GM21528 (cell line): Measurements from ENCODE around the gene PTH.
A peak's percentile ranks its signal among the peaks of the same experiment; 100 is the strongest.

Experiments
- ATAC-seq: cut with Tn5 transposase; IDR thresholded peaks from one replicate; pipeline ENCODE4 v1.9.1; 2021; ENCODE audit warnings: mild to moderate bottlenecking, moderate library complexity; ENCODE audit not compliant: unreplicated experiment, low FRiP score

PTH gene

DNA sequence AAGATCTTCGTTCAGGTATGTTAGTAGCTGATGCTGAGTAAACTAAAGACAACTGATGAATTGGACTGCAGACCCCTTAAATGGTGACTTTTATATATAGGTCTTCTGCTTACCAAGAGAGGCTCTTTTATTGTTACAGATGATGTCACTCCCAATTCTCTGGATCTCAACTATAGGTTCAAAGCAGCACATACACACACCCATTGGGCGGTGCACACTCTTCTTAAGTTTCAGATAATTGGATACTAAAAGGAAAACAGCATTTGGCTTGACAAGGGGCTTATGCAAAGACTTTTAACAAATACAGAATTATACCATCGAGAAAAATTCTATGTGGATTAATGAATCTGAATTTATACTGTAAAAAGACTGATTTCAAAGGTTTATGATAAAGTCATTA is at the start of gene PTH:
PTH (minus strand) TSS at position 69 of the 400 bp plus-strand sequence. CDS start 3,142 bp downstream, outside the sequence.
- no peak for ATAC-seq

DNA sequence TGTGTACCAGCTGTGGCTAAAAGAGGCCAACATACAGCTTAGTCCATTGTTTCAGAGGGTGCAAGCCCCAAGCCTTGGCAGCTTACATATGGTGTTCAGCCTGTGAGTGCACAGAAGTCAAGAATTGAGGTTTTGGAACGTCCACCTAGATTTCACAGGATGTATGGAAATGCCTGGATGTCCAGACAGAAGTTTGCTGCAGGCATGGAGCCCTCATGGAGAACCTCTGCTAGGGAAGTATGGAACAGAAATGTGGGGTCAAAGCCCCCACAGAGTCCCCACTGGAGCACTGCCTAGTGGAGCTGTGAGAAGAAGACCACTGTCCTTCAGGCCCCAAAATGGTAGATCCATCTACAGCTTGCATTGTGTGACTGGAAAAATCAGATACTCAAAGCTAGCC is 42.2 kb upstream of the PTH start:
- no peak for ATAC-seq

DNA sequence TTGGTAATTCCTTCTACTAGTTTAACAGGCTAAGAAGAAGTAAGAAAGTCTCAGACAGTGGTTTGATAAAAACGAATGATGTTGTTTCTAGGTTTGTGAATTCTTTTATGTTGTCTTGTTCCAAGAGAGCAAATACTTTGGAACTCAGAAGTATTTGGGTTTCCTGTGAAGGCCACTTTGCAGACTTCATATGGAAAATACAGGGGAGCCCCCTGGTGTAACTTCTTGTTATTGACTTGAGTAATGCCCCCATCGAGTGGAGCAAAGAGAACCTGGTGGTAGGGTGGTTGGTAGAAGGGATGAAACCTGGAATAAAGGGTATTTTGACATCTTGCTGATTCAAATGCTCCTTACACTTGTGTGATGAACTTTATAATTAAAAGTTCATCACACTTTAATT is 40.0 kb upstream of the PTH start:
- no peak for ATAC-seq

DNA sequence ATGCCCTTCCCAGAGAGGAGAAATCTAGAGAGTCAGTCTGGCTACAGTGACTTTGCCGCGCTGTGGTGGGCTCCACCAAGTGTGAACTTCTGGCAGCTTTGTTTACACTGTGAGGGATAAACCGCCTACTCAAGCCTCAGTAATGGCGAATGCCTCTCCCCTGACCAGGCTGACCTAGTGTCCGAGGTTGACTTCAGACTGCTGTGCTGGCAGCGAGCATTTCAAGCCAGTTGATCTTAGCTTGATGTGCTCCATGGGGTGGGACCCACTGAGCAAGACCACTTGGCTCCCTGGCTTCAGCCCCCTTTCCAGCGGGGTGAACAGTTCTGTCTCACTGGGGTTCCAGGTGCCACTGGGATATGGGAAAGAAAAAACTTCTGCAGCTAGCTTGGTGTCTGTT is 38.6 kb upstream of the PTH start:
- ATAC-seq: no peak

DNA sequence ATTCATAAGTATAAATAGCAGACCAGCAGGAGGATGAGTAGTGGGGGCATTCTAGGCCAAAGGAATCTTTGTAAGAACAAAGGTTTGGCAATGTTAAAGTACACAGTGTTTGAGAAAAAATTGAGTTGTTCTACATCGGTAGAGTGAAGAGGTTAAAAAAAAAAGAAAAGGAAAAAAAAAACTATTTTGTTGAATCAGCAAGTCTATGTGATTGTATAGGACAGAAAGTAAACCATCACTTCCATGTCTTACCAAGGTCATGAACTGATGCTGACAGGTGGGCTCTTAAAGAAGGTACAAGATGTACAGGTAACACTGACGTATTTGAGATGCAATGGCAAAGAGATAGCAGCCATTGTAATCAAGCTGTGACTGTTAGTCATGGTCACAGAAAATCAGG is 29.5 kb upstream of the PTH start:
- no peak for ATAC-seq

DNA sequence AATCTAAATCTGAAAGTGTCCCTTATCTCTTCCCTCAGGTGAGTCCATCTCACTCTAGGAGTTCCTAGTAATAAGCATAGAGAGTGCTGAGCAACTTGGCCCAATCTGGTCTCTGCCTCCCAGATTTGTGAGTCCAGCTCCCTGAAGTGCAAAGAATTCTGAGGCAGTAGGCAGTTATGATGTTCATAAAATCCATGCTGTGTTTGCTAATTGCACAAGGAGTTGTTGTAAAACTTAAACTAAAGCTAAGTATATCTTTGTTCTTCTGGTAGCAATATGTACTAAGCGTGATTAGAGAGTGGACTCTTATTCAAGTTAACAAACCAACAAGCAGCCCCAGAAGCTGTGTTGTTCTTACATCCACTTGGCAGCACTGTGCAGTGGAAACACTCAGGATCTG is 7.6 kb upstream of the PTH start:
- ATAC-seq: no peak

DNA sequence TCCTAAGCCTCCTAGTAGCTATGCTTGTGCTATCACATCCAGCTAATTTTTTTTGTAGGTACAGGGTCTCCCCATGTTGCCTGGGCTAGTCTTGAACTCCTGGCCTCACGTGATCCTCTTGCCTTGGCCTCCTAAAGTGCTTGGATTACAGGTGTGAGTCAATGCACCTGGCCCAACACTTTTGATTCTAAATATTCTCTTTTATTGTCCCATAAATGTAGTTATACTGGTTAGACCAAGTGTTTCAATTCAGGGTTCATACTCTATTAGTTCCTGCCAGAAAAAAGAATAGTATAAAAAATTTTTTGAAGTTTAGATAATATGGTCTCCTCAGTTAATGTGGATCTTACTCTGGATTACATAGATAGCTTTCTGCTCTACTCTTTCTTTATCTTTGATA is 6.7 kb upstream of the PTH start:
- no peak for ATAC-seq

DNA sequence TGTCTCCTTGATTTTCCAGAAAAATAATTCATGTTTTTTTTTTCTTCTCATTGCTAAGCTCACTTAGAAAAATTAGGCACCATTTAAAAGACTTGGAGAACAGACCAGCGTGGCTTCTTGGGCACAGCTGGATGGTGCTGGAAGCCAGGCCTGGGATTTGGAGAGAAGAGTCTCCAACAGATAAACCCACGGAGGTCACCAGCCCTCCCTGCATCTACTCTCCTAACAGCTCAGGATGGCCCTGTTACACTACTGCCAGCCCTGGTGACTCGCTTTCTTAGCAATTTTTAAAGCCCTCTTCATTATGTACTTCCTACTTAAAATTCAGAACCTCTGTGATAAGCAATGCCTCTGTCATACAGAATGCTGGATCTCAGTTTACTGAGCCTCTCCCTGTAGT is 1.7 kb downstream of the PTH start:
- no peak for ATAC-seq

DNA sequence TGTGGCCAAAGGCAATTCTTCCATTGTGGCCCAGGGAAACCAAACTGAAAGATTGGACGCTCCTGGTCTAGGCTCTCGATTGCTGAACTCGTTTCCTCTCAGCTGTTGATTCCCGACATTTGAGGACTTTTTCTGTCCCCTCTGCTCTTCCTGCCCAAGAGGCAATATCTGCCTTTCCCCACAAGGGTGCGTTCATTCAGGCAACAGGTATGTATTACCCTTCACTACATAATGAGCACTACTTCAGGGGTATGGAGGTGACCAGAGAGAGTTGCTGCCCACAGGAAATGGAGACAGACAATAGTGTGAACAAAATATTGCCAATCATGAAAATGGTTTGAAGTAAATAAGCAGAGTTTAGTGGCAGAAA is 8.2 kb downstream of the PTH start:
- ATAC-seq: no peak

DNA sequence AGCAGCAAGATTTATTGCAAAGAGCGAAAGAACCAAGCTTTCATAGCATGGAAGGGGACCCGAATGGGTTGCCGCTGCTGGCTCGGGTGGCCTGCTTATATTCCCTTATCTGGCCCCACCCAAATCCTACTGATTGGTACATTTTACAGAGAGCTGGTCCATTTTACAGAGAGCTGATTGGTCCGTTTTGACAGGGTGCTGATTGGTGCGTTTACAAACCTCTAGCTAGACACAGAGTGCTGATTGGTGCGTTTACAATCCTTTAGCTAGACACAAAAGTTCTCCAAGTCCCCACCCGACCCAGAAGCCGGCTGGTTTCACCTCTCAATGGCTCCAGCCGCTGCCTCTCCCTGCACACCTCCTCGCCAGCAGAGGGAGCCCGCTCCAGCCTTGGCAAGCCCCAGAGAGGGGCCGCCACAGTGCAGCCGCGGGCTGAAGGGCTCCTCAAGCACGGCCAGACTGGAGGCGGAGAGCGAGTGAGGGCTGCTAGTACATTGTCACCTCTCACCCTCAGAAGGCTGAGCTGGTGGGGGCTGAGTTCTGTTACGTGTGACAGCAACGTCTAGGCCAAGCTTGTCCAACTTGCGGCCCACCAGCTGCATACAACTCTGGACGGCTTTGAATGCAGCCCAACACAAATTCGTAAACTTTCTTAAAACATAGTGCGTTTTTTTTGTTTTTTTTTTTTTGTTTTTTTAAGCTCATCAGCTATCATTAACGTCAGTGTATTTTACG is 8.7 kb downstream of the PTH start:
- ATAC-seq: no peak

DNA sequence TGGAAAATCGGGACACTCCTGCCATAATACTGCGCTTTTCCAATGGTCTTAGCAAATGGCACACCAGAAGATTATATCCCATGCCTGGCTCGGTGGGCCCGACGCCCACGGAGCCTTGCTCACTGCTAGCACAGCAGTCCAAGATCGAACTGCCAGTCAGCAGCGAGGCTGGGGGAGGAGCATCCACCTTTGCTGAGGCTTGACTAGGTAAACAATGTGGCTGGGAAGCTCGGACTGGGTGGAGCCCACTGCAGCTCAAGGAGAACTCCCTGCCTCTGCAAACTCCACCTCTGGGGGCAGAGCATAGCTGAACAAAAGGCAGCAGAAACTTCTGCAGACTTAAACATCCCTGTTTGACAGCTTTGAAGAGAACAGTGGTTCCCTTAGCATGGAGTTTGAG is 15.6 kb downstream of the PTH start:
- no peak for ATAC-seq

DNA sequence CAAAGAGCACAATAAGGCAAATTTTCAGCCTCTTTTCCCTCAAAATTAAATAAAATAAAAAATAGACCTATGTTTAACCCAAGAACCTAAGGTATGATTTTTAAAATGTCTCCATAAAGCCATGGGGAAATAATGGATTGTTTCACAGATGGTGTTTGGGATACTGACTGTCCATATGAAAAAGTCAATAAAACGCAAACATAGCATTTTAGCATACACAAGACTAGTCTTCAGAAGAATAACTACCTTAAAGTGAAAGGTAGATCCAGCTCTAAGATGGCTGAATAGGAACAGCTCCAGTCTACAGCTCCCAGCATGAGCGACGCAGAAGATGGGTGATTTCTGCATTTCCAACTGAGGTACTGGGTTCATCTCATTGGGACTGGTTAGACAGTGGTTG is 16.1 kb downstream of the PTH start:
- no peak for ATAC-seq

DNA sequence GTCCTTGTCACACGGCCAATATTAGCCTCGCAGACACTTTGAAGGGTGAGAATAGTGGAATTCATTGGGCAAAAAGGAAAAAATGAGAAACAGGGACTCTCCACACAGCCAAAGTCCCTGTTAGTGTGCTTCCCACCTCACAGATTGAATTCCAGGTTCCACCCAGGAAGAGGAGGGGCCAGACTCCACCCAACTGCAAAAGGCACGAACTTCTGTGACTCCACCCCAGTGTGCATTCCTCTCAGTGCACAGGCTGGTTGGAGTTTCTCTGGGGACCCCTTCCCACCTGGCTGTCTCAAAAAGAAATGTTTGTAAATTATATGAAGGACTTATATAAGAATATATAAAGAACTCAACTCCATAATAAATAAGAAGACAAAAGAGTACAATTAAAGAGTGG is 20.7 kb downstream of the PTH start:
- ATAC-seq: no peak

DNA sequence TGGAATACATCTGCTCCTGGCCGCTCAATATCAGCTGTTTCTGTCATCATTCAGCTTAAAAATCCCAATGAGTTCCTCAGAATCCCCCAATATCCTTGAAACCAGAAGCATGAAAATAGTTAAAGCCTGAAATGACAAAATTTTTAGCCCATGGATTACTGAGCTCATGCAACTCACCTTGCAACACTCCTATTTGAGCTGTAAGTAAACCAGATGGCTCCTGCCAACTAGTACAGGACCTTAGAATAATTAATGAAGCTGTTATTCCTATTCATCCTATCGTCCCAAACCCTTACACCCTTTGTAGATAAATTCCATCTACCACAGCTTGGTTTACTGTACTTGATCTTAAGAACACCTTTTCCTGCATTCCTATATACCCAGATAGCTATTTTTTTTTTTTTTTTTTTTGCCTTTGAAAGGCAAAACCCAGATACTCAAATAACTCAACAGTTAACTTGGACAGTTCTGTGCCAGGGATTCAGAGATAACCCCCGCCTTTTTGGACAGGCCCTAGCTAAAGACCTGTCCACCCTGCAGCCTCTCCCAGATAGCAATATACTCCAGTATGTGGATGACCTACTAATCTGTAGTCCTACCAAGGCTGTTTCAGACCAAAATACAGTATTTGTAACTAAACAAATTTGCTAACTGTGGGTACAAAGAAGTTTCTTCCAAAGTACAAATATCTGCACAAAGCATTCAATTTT is 22.6 kb downstream of the PTH start:
- no peak for ATAC-seq

DNA sequence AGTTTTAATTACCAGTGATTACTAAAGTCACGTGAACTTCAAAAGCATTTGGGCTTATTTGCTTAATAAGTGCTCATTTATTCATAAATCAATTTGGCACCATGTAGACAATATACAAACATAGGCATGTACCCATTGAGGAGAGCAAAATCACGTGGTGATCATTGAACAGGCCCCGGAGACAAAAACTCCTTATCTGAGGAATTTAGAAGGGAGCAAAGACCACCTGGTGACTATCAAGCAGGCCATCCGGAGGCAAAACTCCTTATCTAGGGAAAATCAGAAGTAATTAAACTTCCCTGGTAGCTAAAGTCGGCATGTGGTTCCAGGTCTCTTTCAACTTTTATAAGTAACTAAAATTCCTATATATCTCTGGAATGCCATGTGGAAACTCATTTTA is 27.0 kb downstream of the PTH start:
- ATAC-seq: no peak

DNA sequence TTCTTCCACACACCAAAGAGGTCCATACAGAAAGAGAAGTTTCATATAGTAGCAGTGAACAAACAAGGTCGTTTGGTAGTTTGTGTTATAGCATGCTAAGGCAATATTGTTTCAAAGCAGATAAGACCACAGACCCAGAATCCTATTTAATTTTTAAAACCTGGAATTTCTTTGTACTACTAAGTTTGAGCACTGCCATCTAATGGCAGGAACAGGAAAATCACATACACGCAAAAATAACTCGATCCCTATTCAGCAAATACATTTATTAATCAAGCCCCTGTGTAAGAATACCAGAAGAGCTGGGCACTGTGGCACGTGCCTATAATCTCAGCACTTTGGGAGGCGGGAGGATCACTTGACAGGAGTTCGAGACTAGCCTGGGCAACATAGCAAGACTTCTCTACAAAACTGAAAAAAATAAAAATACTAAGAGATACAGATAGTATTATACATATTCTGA is 29.9 kb downstream of the PTH start:
- ATAC-seq: no peak

DNA sequence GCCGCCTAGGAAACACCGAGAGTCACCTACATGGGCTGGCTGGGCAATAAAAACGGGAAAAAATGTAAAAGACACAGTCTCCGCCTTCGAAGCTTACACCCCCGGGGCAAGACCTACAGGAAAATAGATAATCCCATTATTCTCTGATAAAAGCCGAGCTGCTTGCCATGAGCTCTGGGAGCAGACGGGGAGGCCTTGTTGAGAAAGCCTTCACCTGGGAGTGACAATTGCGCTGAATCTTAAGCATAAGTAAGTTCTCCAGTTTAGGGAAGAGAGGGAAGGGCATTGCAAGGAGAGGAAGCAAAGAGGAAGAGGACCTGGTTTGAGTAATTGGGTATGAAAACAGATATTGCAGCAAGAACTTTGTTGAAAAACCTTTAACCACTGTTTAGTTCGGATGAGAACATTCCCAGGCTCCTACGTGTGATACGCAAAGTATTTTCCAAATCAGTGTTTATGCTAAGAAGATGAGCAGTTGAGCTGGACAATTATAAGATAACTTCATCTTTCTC is 32.0 kb downstream of the PTH start:
- ATAC-seq: no peak

DNA sequence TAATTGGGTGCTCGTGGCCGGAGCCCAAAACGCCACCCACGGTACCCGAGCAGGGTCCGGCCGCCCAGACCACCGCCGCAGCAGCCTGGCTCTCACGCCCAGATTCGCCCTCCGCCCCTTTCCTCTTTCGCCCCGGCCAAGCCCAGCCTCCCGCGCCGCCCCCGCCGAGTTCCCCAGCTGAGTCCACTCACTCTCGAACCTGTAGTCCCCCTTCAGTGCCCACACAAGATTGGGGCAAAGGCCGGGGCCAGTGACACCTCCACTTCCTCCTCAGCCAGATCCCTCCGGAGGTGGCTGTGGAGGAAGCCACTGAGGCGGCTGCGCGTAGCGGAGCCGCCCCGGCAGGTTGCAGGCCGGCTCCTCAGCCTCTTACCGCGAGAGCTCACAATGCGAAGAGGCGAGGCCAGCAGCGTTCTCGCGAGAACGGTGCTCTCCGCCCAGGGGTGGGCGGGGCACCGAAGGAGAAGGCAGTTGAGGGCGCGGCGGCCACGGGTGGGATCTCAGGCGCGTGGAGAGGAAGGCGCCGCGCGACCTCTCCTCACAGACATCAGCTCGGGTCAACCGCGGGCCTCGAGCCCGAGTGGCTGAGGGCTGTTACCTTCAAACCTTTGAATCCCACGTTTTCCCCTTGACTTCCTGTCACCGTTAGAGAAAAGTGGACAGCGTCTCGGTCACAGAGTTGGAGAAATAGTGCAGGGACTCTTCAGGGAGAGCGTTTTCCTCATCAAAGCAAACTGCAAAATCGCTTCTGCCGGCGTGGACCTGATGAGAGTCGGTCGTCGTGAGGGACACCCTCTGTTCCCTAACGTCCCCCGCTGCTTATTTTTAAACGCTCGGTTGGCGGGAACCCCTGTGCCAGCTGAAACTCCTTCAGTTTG is 32.7 kb downstream of the PTH start, which contains the start of gene BTBD10:
BTBD10 (minus strand) TSS at position 322 of the 878 bp plus-strand sequence. CDS start 18,098 bp downstream, outside the sequence.
- peak; percentile 98 for ATAC-seq

DNA sequence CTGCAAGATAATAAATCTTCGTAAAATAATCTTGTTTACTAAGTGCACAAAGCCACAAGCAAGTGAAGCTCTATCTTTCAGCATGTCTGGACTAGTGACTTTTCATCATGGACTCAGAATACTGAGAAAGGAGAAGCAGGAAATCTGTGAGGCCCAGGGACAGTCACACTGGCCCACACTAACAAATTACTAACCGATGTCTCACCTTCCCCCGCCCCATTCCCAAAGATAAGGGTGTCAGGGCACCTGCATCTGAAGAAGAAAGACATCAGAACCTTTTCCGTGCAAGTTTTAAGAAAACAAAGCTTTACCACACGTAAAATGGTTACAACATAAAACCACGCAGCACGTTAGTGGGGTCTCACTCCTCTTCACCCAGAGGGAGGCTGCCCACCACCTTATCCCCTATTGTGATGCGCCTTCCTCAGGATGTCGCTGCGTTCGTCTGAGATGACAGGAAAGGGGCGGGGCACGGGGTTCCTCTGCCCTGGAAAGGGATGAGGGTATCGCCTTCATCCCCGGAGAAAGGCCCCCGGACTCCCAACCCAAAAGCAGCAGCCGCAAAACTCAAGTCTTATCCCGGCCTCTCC is 33.4 kb downstream of the PTH start:
- ATAC-seq: peak; percentile 51

DNA sequence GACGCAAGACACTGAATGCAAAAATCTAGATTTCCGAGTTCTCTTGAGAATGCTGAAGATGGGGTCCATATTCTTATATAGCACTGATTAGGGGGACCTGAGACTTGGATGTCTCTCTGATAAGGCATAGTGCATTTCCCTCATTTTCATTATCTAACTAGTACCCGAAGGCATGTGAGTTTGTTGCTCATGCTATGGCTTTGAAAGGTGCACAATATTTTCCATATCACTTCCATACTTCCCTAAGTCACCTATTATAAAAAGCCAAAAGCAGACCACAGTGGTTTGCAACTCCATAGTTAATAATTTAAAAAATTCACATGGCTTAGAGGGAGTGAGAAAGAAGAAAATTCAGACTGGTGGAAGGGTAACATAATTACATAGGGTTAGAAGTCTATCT is 34.5 kb downstream of the PTH start:
- no peak for ATAC-seq
